ENCODE data around the gene KPNA4.
"Not testable (repeated sequence)": the region's sequence is repeated elsewhere in the genome, so short reads cannot be mapped to it uniquely, and the experiment has no call there.

KPNA4 gene

DNA sequence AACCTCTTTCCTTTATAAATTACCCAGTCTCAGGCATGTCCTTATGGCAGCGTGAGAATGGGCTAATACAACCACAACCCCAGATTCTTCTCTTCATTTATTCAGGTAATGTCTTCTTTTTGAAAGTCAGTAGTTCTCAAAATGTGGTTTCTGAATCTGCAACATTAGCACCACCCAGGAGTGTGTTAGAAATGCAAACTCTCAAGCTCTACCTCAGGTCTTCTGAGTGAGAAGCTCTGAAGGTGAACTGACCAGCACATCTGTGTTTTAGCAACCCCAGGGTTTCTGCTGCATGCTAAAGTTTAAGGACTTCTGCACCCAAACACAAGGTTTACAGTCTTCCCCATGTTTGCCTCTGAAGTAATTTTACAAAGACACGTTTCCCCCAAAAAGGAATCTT is 93.5 kb downstream of the KPNA4 start:
- Mint-ChIP-seq H3K27me3 (ENCODE audit: low read depth) (peaks cover 11% of the 10 kb centered on the region), H3K4me3 (no peak overlapping the region), H3K9me3 (peaks cover 8% of the 10 kb centered on the region), H3K36me3 (ENCODE audit: low read depth) (no peaks in the 10 kb centered on the region), H3K27ac (no peak overlapping the region), H3K4me1 (ENCODE audit: low read depth) (no peaks in the 10 kb centered on the region)
- no peak for DNase-seq (ENCODE audit: low spot score)

DNA sequence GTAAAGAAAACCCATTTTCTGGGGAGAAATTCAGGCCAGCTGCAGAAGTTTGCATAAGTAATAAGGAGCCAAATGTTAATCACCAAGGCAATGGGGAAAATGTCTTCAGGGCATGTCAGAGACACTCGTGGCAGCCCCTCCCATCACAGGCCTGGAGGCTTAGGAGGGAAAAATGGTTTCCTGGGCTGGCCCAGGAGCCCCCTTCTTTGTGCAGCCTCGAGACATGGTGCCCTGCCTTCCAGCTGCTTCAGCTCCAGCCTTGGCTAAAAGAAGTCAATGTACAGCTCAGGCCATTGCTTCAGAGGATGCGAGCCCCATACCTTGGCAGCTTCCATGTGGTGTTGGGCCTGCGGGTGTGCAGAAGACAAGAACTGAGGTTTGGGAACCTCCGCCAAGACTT is 95.2 kb downstream of the KPNA4 start:
- Mint-ChIP-seq H3K4me1 (ENCODE audit: low read depth) (no peaks in the 10 kb centered on the region), H3K36me3 (ENCODE audit: low read depth) (no peaks in the 10 kb centered on the region), H3K4me3 (no peak overlapping the region), H3K27me3 (ENCODE audit: low read depth) (peaks cover 20% of the 10 kb centered on the region), H3K27ac (no peak overlapping the region), H3K9me3 (peaks cover 8% of the 10 kb centered on the region)
- no peak for DNase-seq (ENCODE audit: low spot score)

DNA sequence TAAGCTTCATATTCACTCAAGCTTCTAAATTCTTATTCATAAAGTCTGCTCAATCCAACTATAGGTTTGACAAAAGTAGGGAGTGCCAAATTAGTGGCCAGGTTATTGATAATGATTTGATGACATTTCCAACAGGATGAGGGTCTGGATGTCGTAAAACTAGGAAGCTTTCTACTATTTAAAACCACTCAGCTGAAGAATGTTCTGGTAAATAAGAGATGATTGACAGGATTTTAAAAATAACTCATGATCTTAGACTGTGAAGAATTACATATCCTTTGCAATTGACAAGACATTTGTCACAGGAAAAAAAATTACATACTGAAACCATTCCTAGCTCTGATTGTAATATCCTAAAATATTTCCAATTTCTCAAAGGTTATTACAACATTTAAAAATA is 100.4 kb downstream of the KPNA4 start:
- DNase-seq (ENCODE audit: low spot score): no peak
- H3K27me3 Mint-ChIP-seq (ENCODE audit: low read depth): peaks cover 46% of the 10 kb centered on the region
- H3K4me1 Mint-ChIP-seq (ENCODE audit: low read depth): no peaks in the 10 kb centered on the region
- H3K36me3 Mint-ChIP-seq (ENCODE audit: low read depth): no peaks in the 10 kb centered on the region
- peaks cover 7% of the 10 kb centered on the region for H3K9me3 Mint-ChIP-seq
- H3K27ac Mint-ChIP-seq: no peak overlapping the region
- no peak overlapping the region for H3K4me3 Mint-ChIP-seq

DNA sequence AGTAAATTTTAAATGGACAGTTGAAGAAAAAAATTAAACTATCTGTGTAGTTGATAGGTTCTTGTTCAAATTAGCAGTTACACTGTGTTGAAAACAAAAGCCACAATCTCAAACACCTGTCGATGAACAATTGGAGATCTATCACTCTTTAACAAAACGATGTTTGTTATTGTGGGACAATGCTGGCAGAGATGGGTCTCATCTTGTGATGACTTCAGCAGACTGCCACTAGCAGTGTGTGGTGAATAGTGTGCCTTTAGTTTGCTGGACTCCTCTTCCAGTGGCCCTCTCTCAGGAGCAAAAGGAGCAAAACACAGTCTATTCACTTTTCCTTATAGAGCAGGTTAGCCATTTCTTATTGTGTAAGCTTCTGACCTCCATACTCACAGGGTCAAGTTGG is 101.0 kb downstream of the KPNA4 start:
- no peaks in the 10 kb centered on the region for H3K4me1 Mint-ChIP-seq (ENCODE audit: low read depth)
- H3K4me3 Mint-ChIP-seq: no peak overlapping the region
- H3K27me3 Mint-ChIP-seq (ENCODE audit: low read depth): peaks cover 42% of the 10 kb centered on the region
- no peak for DNase-seq (ENCODE audit: low spot score)
- no peaks in the 10 kb centered on the region for H3K36me3 Mint-ChIP-seq (ENCODE audit: low read depth)
- peaks cover under 1% of the 10 kb centered on the region for H3K9me3 Mint-ChIP-seq
- no peak overlapping the region for H3K27ac Mint-ChIP-seq

DNA sequence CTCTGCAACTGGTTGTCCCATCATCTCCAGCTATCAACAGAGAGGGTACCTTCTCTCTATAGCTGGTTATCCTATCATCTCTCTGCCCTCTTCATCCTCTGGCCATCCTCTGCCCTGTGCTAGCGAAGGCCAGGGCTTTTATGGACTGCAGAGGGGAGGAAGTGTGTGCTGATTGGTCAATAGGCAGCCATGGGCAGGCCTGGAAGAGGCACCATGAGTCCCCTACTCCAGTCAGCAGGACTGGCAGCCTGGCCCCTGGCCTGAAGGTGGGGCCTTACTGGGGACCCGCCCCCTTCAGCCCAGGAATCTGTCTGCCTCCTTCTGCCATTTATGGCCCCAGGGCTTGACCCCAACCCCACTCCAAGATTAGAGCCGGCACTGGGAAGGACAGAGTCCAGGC is 105.3 kb downstream of the KPNA4 start:
- Mint-ChIP-seq H3K36me3 (ENCODE audit: low read depth) (no peaks in the 10 kb centered on the region), H3K4me3 (no peak overlapping the region), H3K27ac (no peak overlapping the region), H3K27me3 (ENCODE audit: low read depth) (peaks cover 39% of the 10 kb centered on the region), H3K9me3 (no peaks in the 10 kb centered on the region), H3K4me1 (ENCODE audit: low read depth) (no peaks in the 10 kb centered on the region)
- no peak for DNase-seq (ENCODE audit: low spot score)

DNA sequence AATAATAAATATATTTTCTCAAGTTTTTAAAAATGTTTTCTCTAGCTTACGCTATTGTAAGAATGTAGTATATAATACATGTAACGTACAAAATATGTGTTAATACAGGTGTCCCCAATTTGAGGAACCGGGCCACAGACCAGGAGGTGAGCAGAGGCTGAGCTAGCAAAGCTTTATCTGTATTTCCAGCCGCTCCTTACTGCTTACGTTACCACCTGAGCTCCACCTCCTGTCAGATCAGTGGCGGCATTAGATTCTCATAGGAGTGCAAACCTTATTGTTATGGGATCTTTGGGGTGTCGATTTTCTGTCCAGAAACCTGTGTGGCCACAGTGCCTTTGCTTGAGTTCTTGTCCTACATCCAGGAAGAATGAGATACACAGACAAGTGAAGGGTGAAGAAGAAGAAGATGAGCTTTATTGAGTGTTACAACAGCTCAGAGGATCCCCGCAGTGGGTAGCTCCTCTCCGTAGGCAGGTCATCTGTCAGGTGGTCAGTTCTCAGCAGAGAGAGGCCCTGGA is 105.9 kb downstream of the KPNA4 start:
- H3K36me3 Mint-ChIP-seq (ENCODE audit: low read depth): no peaks in the 10 kb centered on the region
- no peaks in the 10 kb centered on the region for H3K4me1 Mint-ChIP-seq (ENCODE audit: low read depth)
- DNase-seq (ENCODE audit: low spot score): no peak
- H3K27me3 Mint-ChIP-seq (ENCODE audit: low read depth): peaks cover 36% of the 10 kb centered on the region
- H3K9me3 Mint-ChIP-seq: no peaks in the 10 kb centered on the region
- H3K27ac Mint-ChIP-seq: no peak overlapping the region
- H3K4me3 Mint-ChIP-seq: no peak overlapping the region

DNA sequence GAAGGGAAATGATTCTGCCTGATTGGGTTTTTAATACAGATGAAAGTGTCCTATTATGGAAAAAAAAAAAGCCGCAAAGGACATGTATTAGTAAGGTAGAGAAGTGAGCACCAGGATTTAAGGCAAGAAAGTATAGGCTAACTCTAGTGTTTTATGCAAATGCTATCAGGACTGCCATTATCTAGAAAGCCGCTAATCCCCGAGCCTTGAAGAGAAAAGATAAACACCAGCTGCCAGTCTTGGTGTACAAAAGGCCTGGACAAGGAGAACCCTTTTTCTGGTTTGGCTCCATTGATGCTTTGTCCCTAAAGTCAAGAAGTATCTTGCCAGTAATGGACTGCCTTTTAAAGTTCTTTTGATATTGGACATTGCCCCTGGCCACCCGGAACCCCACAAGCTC is 107.2 kb downstream of the KPNA4 start:
- Mint-ChIP-seq H3K27ac (no peak overlapping the region), H3K4me1 (ENCODE audit: low read depth) (no peaks in the 10 kb centered on the region), H3K9me3 (no peaks in the 10 kb centered on the region), H3K27me3 (ENCODE audit: low read depth) (peaks cover 34% of the 10 kb centered on the region), H3K36me3 (ENCODE audit: low read depth) (no peaks in the 10 kb centered on the region), H3K4me3 (no peak overlapping the region)
- no peak for DNase-seq (ENCODE audit: low spot score)

DNA sequence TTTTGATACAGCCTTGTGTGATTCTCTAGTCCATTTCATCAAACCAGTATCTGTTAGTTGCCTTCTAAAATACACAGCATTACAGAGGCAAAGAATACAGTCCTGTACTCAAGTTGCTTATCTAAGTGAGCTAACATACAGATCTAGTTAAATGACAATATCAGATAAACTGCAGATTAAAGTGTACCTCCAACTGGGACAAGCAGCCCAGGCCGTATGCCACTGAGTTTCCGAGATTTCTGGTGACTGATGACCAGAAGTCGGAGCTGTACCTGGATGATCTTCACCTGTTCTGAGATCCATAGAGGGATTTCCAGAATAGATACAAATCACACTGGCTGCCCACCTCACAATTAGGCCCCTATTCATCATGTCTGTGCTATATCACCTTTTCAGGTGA is 109.5 kb downstream of the KPNA4 start:
- Mint-ChIP-seq H3K36me3 (ENCODE audit: low read depth) (no peaks in the 10 kb centered on the region), H3K27me3 (ENCODE audit: low read depth) (peaks cover 14% of the 10 kb centered on the region), H3K4me3 (no peak overlapping the region), H3K4me1 (ENCODE audit: low read depth) (peaks cover 6% of the 10 kb centered on the region), H3K27ac (no peak overlapping the region), H3K9me3 (no peaks in the 10 kb centered on the region)
- DNase-seq (ENCODE audit: low spot score): no peak

DNA sequence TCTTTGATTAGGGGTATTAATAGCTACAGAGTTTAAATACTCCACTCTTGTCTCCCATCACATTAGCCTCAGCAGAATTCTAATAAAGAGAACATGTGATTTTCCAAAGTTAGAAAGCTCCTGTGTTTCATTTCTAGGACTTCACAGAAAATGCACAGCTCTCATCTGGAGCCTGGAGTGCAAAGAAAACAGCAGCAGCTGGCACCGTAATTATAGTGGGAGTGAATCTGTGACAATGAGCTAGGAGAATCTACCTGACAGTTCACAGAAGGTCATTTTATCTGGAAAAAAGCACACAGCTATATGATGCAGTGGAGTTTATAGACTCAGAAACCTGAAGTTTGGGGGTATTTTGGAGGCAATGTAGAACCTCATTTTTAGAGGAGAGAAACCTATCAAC is 110.4 kb downstream of the KPNA4 start:
- Mint-ChIP-seq H3K27ac (no peak overlapping the region), H3K4me1 (ENCODE audit: low read depth) (peaks cover 14% of the 10 kb centered on the region), H3K36me3 (ENCODE audit: low read depth) (peaks cover 4% of the 10 kb centered on the region), H3K9me3 (peaks cover 6% of the 10 kb centered on the region), H3K4me3 (no peak overlapping the region), H3K27me3 (ENCODE audit: low read depth) (peaks cover 14% of the 10 kb centered on the region)
- DNase-seq (ENCODE audit: low spot score): no peak

DNA sequence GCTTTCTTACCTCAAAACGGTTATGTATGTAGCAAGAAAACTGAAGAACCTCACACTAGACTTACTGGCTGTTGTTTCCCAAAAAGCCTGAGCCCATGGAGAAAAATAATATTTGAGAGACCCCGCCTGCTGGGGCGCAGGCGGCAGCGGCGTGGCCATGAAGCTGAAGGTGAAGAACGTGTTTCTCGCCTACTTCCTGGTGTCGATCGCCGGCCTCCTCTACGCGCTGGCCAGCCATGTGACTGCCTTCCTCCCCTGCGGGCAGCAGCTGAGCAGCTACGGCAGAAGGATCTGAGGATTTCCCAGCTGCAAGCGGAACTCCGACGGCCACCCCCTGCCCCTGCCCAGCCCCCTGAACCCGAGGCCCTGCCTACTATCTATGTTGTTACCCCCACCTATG is 113.1 kb downstream of the KPNA4 start:
- H3K4me1 Mint-ChIP-seq (ENCODE audit: low read depth): peaks cover 19% of the 10 kb centered on the region
- H3K9me3 Mint-ChIP-seq; DNase-seq (ENCODE audit: low spot score); H3K4me3 Mint-ChIP-seq; H3K27ac Mint-ChIP-seq; H3K27me3 Mint-ChIP-seq (ENCODE audit: low read depth): not testable (repeated sequence)
- H3K36me3 Mint-ChIP-seq (ENCODE audit: low read depth): peaks cover 22% of the 10 kb centered on the region

DNA sequence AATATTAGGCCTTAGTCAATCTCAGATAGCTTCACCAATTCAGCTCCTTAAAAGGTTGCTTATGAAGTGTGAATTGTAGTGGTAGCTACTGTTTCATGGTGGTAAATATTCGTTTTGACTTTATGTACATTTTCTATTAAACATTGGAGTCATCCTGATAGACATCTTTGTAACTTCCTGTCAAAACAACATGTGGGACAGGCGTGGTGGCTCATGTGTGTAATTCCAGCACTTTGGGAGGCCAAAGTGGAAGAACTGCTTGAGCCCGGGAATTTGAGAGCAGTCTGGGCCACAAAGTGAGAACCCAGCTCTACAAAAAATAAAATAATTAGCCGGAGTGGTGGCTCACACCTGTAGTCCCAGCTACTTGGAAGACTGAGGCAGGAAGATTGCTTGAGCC is 113.8 kb downstream of the KPNA4 start:
- H3K4me1 Mint-ChIP-seq (ENCODE audit: low read depth): peaks cover 25% of the 10 kb centered on the region
- H3K36me3 Mint-ChIP-seq (ENCODE audit: low read depth): peaks cover 27% of the 10 kb centered on the region
- no peak overlapping the region for H3K4me3 Mint-ChIP-seq
- H3K27me3 Mint-ChIP-seq (ENCODE audit: low read depth): peaks cover 3% of the 10 kb centered on the region
- no peak for DNase-seq (ENCODE audit: low spot score)
- peaks cover 6% of the 10 kb centered on the region for H3K9me3 Mint-ChIP-seq
- H3K27ac Mint-ChIP-seq: no peak overlapping the region

DNA sequence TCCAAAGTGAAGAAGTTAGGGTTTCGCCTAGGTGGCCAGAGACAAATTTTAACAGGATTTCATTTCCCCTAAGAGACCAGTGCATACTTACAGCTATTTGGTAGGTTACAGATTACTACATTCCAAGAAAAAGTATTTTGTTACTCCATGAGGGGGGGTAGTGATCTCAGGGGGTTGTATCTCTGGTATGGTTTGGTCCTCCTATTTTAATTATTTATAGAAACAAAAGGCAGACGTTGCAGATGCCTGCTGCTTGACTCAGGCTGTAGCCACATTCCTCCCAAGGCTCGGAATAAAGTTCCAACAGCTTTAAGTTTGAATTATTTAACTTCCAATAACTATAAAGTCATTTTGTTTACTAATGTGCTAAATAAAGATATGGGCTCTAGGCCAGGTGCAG is 114.5 kb downstream of the KPNA4 start:
- Mint-ChIP-seq H3K4me3 (peak overlapping the region; percentile 98), H3K27me3 (ENCODE audit: low read depth) (peaks cover 3% of the 10 kb centered on the region), H3K4me1 (ENCODE audit: low read depth) (peaks cover 30% of the 10 kb centered on the region), H3K9me3 (peaks cover 6% of the 10 kb centered on the region), H3K27ac (peak overlapping the region; percentile 99), H3K36me3 (ENCODE audit: low read depth) (peaks cover 33% of the 10 kb centered on the region)
- DNase-seq (ENCODE audit: low spot score): no peak

DNA sequence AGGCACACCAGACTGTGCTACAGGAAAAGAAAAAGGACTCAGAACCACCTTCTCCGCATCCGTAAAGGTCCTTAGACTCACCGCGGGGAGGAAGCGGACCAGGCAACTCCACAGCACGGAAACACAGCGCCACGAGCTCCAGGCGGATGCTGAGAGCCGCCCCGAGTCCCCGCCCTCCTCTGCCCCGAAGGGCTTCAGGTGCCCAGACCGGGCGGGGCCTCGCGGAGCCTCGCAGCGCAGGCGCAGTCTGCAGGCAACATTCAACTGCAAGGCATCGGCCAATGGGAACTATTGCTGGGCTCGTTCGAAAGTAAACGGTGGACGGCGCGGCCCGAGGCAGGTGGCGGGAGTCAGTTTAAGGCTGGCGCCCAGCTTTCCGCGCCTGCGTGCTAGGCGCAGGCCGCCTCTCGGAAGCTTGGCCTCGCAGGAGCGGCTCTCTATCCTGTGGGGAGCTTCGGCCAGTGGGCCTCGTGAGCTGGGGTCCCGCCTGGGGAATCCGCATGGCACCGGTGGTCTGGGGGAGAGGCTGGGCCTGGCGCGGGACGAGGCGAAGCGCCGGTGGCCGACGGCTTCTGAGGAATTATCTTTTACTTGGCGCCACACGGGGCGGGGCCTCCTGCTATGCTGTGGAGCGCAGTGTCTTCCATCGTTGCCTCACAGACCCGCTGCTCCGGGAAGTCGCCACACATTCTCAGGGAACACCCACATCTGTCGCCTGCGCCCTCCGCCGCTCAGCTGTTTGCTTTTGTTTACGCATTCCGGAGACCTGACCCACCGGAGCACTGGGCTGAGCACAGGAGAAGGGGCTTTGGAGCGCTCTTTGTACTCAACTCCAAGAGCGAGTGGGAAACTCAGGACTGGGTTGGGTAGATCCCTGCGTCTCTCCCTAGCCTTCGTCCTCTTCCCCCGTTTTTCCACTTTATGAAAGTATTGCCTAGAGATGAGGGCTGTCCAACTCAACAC is 115.5 kb downstream of the KPNA4 start, which contains the start of gene TRIM59:
TSS of gene TRIM59 (minus strand) at position 151 of the 963 bp plus-strand sequence. CDS start 10,603 bp downstream, outside the sequence.
- Mint-ChIP-seq H3K9me3 (peaks cover 6% of the 10 kb centered on the region), H3K27me3 (ENCODE audit: low read depth) (peaks cover 3% of the 10 kb centered on the region), H3K4me3 (peak within 1 kb of the TSS; percentile 98), H3K27ac (peak within 1 kb of the TSS; percentile 99), H3K4me1 (ENCODE audit: low read depth) (peaks cover 35% of the 10 kb centered on the region), H3K36me3 (ENCODE audit: low read depth) (peaks cover 41% of the 10 kb centered on the region)
- peak; percentile 98 for DNase-seq (ENCODE audit: low spot score)

DNA sequence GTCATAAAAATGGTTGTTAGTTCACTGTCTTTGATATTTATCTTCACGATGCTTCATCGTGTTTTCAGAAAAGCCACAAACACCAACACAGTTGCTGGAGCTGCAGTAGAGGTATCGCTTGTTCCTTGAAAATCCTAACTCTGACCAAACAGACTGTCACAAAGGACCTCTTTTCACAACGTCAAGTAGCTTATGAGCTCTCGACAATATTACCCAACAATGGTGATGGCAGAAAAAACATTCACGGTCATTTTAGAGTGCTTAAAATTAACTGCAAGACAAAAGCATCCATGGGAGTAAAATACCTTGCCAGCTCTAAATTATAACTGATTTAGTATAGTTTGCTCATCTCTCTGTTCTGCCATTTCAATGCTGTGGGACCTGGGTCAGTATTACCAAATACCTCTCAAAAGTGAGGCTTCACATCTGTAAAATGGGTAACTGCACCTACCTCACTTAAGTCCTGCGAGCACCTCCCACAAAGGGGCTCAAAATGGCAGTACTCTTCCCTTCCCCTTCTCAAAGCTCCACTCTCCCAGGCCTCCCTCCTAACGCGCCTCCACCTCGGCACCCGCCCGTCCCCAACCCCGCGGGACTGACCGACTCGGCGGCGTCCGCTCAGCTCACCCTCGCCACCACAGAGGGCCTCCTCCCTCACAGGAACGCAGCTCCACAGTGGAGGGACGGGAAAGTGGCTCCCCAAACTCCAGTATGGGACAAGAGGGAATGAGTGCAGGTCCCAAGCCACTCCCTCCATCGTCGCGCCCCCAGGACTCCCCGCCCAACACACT is 116.3 kb downstream of the KPNA4 start:
- Mint-ChIP-seq H3K4me3 (peak overlapping the region; percentile 98), H3K27ac (peak overlapping the region; percentile 99), H3K9me3 (peaks cover 6% of the 10 kb centered on the region), H3K4me1 (ENCODE audit: low read depth) (peaks cover 42% of the 10 kb centered on the region), H3K27me3 (ENCODE audit: low read depth) (peaks cover 3% of the 10 kb centered on the region), H3K36me3 (ENCODE audit: low read depth) (peaks cover 47% of the 10 kb centered on the region)
- no peak for DNase-seq (ENCODE audit: low spot score)

Data from T-helper 2 cell treated with Interferon-gamma antibody and Interleukin-4, amounts not matched to agents 5 μg/mL and 100 μg/mL, for 36 hours (primary cell).